Astrocyte (in vitro differentiated cells and primary cell): Measurements from ENCODE around the gene C1GALT1. TPM values are rescaled to one million over a fixed set of nuclear protein-coding genes. Genes with fewer than 3 reads are reported as not detected.

Experiments
- DNase-seq: peaks from one replicate; pipeline ENCODE4 v3.0.0-alpha.2; 2010; ENCODE audit warnings: low read depth
- FAIRE-seq: peaks from 2 replicates; lab custom pipeline; 2011; peaks lifted over from hg19 to GRCh38; lab: Jason Lieb, UNC
- H2AFZ ChIP-seq: 2 replicates; pipeline ENCODE4 v1.6.0; 2012; ENCODE audit warnings: low read depth, low read length, inconsistent platforms
- H3K27ac ChIP-seq: 2 replicates; pipeline ENCODE4 v1.5.1; 2011; ENCODE audit warnings: low read depth, low read length, inconsistent platforms
- H3K27me3 ChIP-seq: 2 replicates; pipeline ENCODE4 v1.6.0; 2011; ENCODE audit warnings: low read length, inconsistent platforms; ENCODE audit not compliant: insufficient read depth
- H3K36me3 ChIP-seq: 2 replicates; pipeline ENCODE4 v1.5.1; 2011; ENCODE audit warnings: low read length, inconsistent platforms; ENCODE audit not compliant: insufficient read depth
- H3K4me1 ChIP-seq: 2 replicates; pipeline ENCODE4 v1.5.1; 2011; ENCODE audit warnings: low read length, inconsistent platforms; ENCODE audit not compliant: insufficient read depth
- H3K4me2 ChIP-seq: 2 replicates; pipeline ENCODE4 v1.6.0; 2012; ENCODE audit warnings: low read length, inconsistent platforms
- H3K4me3 ChIP-seq: 2 replicates; pipeline ENCODE4 v1.5.1; 2011; ENCODE audit warnings: low read depth, mild to moderate bottlenecking, low read length, inconsistent platforms; ENCODE audit not compliant: insufficient read depth
- H3K79me2 ChIP-seq: 2 replicates; pipeline ENCODE4 v1.6.0; 2012; ENCODE audit warnings: mild to moderate bottlenecking, low read length, inconsistent platforms; ENCODE audit not compliant: insufficient read depth
- H3K9ac ChIP-seq: 2 replicates; pipeline ENCODE4 v1.6.0; 2012; ENCODE audit warnings: mild to moderate bottlenecking, low read length, inconsistent platforms
- H3K9me3 ChIP-seq: 2 replicates; pipeline ENCODE4 v1.5.1; 2012; ENCODE audit warnings: low read depth, mild to moderate bottlenecking, low read length, inconsistent platforms; ENCODE audit not compliant: insufficient read depth
- H4K20me1 ChIP-seq: 2 replicates; pipeline ENCODE4 v1.6.0; 2012; ENCODE audit warnings: low read length, inconsistent platforms; ENCODE audit not compliant: insufficient read depth
- H3K27ac Mint-ChIP-seq: one replicate; pipeline ENCODE4 v1.8.0; 2021; ENCODE audit warnings: mild to moderate bottlenecking, mixed read lengths; ENCODE audit not compliant: unreplicated experiment
- H3K27me3 Mint-ChIP-seq: one replicate; pipeline ENCODE4 v1.8.0; 2021; ENCODE audit warnings: low read depth, mixed read lengths; ENCODE audit not compliant: unreplicated experiment
- H3K36me3 Mint-ChIP-seq: one replicate; pipeline ENCODE4 v1.8.0; 2021; ENCODE audit warnings: low read depth, mixed read lengths; ENCODE audit not compliant: unreplicated experiment
- H3K4me1 Mint-ChIP-seq: one replicate; pipeline ENCODE4 v1.8.0; 2021; ENCODE audit warnings: low read depth, mixed read lengths; ENCODE audit not compliant: unreplicated experiment
- H3K4me3 Mint-ChIP-seq: one replicate; pipeline ENCODE4 v1.8.0; 2021; ENCODE audit warnings: mild to moderate bottlenecking, moderate library complexity, mixed read lengths; ENCODE audit not compliant: unreplicated experiment
- H3K9me3 Mint-ChIP-seq: one replicate; pipeline ENCODE4 v1.8.0; 2021; ENCODE audit warnings: mild to moderate bottlenecking, mixed read lengths; ENCODE audit not compliant: unreplicated experiment
- CTCF ChIP-seq: IDR thresholded peaks from 2 replicates; pipeline ENCODE4 v1.5.1; 2011; ENCODE audit warnings: low read depth, mild to moderate bottlenecking, inconsistent platforms, low read length, moderate library complexity; ENCODE audit not compliant: insufficient read depth
- EZH2 ChIP-seq: IDR thresholded peaks from 2 replicates; pipeline ENCODE4 v1.6.1; 2012; ENCODE audit warnings: mild to moderate bottlenecking, low read length, inconsistent platforms; ENCODE audit not compliant: insufficient read depth
- total RNA-seq: library from RNA; stranded (reverse); gene quantifications from 2 replicates; pipeline ENCODE4 v1.2.1, GENCODE V29; 2021

C1GALT1 gene
- total RNA-seq, 1 donor from 2014 or later, result 40.0 TPM

- Mint-ChIP-seq H3K36me3 (no peaks in the 10 kb centered on the region), H3K9me3 (no peaks in the 10 kb centered on the region), H3K4me3 (no peak overlapping the region), H3K27me3 (no peaks in the 10 kb centered on the region), H3K27ac (no peak overlapping the region), H3K4me1 (no peaks in the 10 kb centered on the region)
- FAIRE-seq, result no peak
- Histone ChIP-seq H3K4me2 (no peak overlapping the region), H3K4me3 (no peak overlapping the region), H2AFZ (no peak overlapping the region), H3K9ac (no peak overlapping the region), H3K9me3 (no peaks in the 10 kb centered on the region), H3K27me3 (no peaks in the 10 kb centered on the region), H3K4me1 (no peaks in the 10 kb centered on the region), H3K27ac (no peak overlapping the region), H4K20me1 (no peaks in the 10 kb centered on the region), H3K36me3 (no peaks in the 10 kb centered on the region), H3K79me2 (no peaks in the 10 kb centered on the region)
- no peak for TF ChIP-seq EZH2
- no peak for TF ChIP-seq CTCF
- no peak for DNase-seq
Measured at GRCh38 chr7:7251742-7252141, 69.4 kb downstream of the C1GALT1 start.

- Histone ChIP-seq H3K36me3 (no peaks in the 10 kb centered on the region), H3K4me2 (no peak overlapping the region), H3K27me3 (no peaks in the 10 kb centered on the region), H3K27ac (no peak overlapping the region), H3K9me3 (no peaks in the 10 kb centered on the region), H3K9ac (no peak overlapping the region), H2AFZ (no peak overlapping the region), H3K4me3 (no peak overlapping the region), H4K20me1 (no peaks in the 10 kb centered on the region), H3K79me2 (no peaks in the 10 kb centered on the region), H3K4me1 (no peaks in the 10 kb centered on the region)
- Mint-ChIP-seq H3K4me1 (peaks cover 10% of the 10 kb centered on the region), H3K36me3 (peaks cover 8% of the 10 kb centered on the region), H3K9me3 (no peaks in the 10 kb centered on the region), H3K27ac (no peak overlapping the region), H3K4me3 (no peak overlapping the region), H3K27me3 (no peaks in the 10 kb centered on the region)
- FAIRE-seq (no peak), DNase-seq (no peak)
- no peak for TF ChIP-seq CTCF
- no peak for TF ChIP-seq EZH2
Measured at GRCh38 chr7:7254319-7254718, 72.0 kb downstream of the C1GALT1 start.

- no peaks in the 10 kb centered on the region for H3K79me2 ChIP-seq
- Mint-ChIP-seq H3K36me3 (peaks cover 8% of the 10 kb centered on the region), H3K27me3 (no peaks in the 10 kb centered on the region), H3K4me3 (no peak overlapping the region), H3K4me1 (peaks cover 10% of the 10 kb centered on the region), H3K9me3 (no peaks in the 10 kb centered on the region), H3K27ac (no peak overlapping the region)
- H2AFZ ChIP-seq, result no peak overlapping the region
- FAIRE-seq (no peak), DNase-seq (no peak)
- H3K4me2 ChIP-seq, result no peak overlapping the region
- no peaks in the 10 kb centered on the region for H3K4me1 ChIP-seq
- no peaks in the 10 kb centered on the region for H3K9me3 ChIP-seq
- no peak overlapping the region for H3K9ac ChIP-seq
- H3K27me3 ChIP-seq, result no peaks in the 10 kb centered on the region
- H4K20me1 ChIP-seq, result no peaks in the 10 kb centered on the region
- H3K4me3 ChIP-seq, result no peak overlapping the region
- H3K27ac ChIP-seq, result no peak overlapping the region
- TF ChIP-seq CTCF (no peak), EZH2 (no peak)
- no peaks in the 10 kb centered on the region for H3K36me3 ChIP-seq
Measured at GRCh38 chr7:7254908-7255307, 72.6 kb downstream of the C1GALT1 start.
